HepG2 (cell line): ENCODE data around the gene SLC22A12. TPM values are rescaled to one million over a fixed set of nuclear protein-coding genes. Genes with fewer than 3 reads are reported as not detected.
A peak's percentile ranks its signal among the peaks of the same experiment; 100 is the strongest.

Source experiments
- CEBPG ChIP-seq: IDR thresholded peaks from 2 replicates; pipeline ENCODE4 v1.6.1; 2016
- CHD4 ChIP-seq: fragments of 200-600 bp; sonication (generic); IDR thresholded peaks from 2 replicates; pipeline ENCODE4 v1.7.0; 2017; ENCODE audit warnings: mild to moderate bottlenecking, low read length, borderline replicate concordance
- FOSL2 ChIP-seq: sonication (generic); formaldehyde crosslinking; IDR thresholded peaks from 2 replicates; pipeline ENCODE4 v1.4.0; 2020; ENCODE audit warnings: missing genetic modification reagents
- FOXP1 ChIP-seq, 2 experiments: fragments of 450-650 bp in 1 of 2; IDR thresholded peaks; 2 replicates each; pipeline ENCODE4 v1.6.1; 2017 to 2018; ENCODE audit warnings: antibody characterized with exemption in 1 of 2
- KLF16 ChIP-seq, 2 experiments: sonication (generic) in 1 of 2; formaldehyde crosslinking in 1 of 2; IDR thresholded peaks; 2 replicates each; pipeline versions ENCODE4 v1.6.1 to v1.8.0; 2016 to 2023; ENCODE audit warnings: missing genetic modification reagents in 2 of 2, missing compliant biosample characterization in 1 of 2
- MIER2 ChIP-seq: IDR thresholded peaks from 2 replicates; pipeline ENCODE4 v1.6.1; 2016; ENCODE audit warnings: missing biosample characterization, missing genetic modification reagents
- NFIC ChIP-seq: IDR thresholded peaks from 2 replicates; pipeline ENCODE4 v1.6.1; 2012; ENCODE audit warnings: mild to moderate bottlenecking, low read length, inconsistent platforms
- RAD21 ChIP-seq: fragments of 450-650 bp; formaldehyde crosslinking; IDR thresholded peaks from 2 replicates; pipeline ENCODE4 v1.5.0; 2020; ENCODE audit warnings: mild to moderate bottlenecking
- RBFOX2 ChIP-seq: fragments of 200-400 bp; formaldehyde crosslinking; IDR thresholded peaks from 2 replicates; pipeline ENCODE4 v1.6.1; 2017; ENCODE audit warnings: low read depth, mild to moderate bottlenecking, low read length
- TCF12 ChIP-seq, 2 experiments: fragments of 450-650 bp in 1 of 2; sonication (generic) in 1 of 2; formaldehyde crosslinking in 1 of 2; IDR thresholded peaks; 2 replicates each; pipeline versions ENCODE4 v1.6.1 to v1.8.0; 2017 to 2022; ENCODE audit warnings: antibody characterized with exemption in 1 of 2, mild to moderate bottlenecking in 1 of 2, missing genetic modification reagents in 1 of 2, moderate library complexity in 1 of 2
- YY1 ChIP-seq: IDR thresholded peaks from 2 replicates; pipeline ENCODE4 v1.6.1; 2011; ENCODE audit warnings: low read length, low read depth, moderate library complexity, mild to moderate bottlenecking; ENCODE audit not compliant: insufficient read depth, insufficient replicate concordance
- ZNF337 ChIP-seq: sonication (generic); formaldehyde crosslinking; IDR thresholded peaks from 2 replicates; pipeline ENCODE4 v1.5.1; 2020; ENCODE audit warnings: missing genetic modification reagents, low read depth, mild to moderate bottlenecking, borderline replicate concordance
- ZNF589 ChIP-seq: sonication (generic); formaldehyde crosslinking; conservative IDR thresholded peaks from 2 replicates; pipeline ENCODE4 v1.8.0; 2022; ENCODE audit warnings: mild to moderate bottlenecking, moderate library complexity, missing genetic modification reagents
- polyA plus RNA-seq, 8 experiments: library from polyadenylated mRNA; depleted of rRNA in 3 of 8; stranded (reverse) in 7 of 8; unstranded in 1 of 8; fragments of >200 nt; fragmentation: Illumina TruSeq in 4 of 8; extraction: Trizol in 4 of 8; gene quantifications; 2 replicates each; pipeline versions ENCODE4 v1.2.1 to v1.2.3, GENCODE V29; 2011 to 2016; ENCODE audit warnings: low read depth in 4 of 8, missing spikeins in 1 of 8, mixed read lengths in 1 of 8; ENCODE audit not compliant: insufficient read depth in 1 of 8
- total RNA-seq, 5 experiments: library from RNA; depleted of rRNA; stranded (reverse); fragments of >200 nt; fragmentation: Illumina TruSeq; extraction: Trizol; gene quantifications; 2 replicates each; pipeline ENCODE4 v1.2.3, GENCODE V29; 2016; ENCODE audit warnings: low read depth in 1 of 5
- TF ChIP-seq, protein P1 (sequence below): sonication (generic); formaldehyde crosslinking; IDR thresholded peaks from 2 replicates; pipeline ENCODE4 v1.4.0; 2020; ENCODE audit warnings: missing genetic modification reagents, borderline replicate concordance
- TF ChIP-seq, protein P2 (sequence below): sonication (generic); formaldehyde crosslinking; IDR thresholded peaks from 2 replicates; pipeline ENCODE4; 2020; ENCODE audit warnings: missing genetic modification reagents, mild to moderate bottlenecking, borderline replicate concordance
- TF ChIP-seq, protein P3 (sequence below), 2 experiments: sonication (generic) in 1 of 2; formaldehyde crosslinking in 1 of 2; IDR thresholded peaks; 2 replicates each; pipeline versions ENCODE4 v1.4.0 to v1.6.1; 2018 to 2020; ENCODE audit warnings: missing genetic modification reagents in 2 of 2, borderline replicate concordance in 1 of 2, low read depth in 1 of 2, mild to moderate bottlenecking in 1 of 2, missing biosample characterization in 1 of 2
- TF ChIP-seq, protein P4 (sequence below): sonication (generic); formaldehyde crosslinking; IDR thresholded peaks from 2 replicates; pipeline ENCODE4 v1.4.0; 2020; ENCODE audit warnings: missing genetic modification reagents
- TF ChIP-seq, protein P5 (sequence below): IDR thresholded peaks from 2 replicates; pipeline ENCODE4 v1.6.1; 2016; ENCODE audit warnings: control low read depth

SLC22A12 gene
- total and polyA plus RNA-seq, 2 of the 13 experiments (the other 11 are each of a cell fraction or from before 2014, with no cell fraction given) = not detected

DNA sequence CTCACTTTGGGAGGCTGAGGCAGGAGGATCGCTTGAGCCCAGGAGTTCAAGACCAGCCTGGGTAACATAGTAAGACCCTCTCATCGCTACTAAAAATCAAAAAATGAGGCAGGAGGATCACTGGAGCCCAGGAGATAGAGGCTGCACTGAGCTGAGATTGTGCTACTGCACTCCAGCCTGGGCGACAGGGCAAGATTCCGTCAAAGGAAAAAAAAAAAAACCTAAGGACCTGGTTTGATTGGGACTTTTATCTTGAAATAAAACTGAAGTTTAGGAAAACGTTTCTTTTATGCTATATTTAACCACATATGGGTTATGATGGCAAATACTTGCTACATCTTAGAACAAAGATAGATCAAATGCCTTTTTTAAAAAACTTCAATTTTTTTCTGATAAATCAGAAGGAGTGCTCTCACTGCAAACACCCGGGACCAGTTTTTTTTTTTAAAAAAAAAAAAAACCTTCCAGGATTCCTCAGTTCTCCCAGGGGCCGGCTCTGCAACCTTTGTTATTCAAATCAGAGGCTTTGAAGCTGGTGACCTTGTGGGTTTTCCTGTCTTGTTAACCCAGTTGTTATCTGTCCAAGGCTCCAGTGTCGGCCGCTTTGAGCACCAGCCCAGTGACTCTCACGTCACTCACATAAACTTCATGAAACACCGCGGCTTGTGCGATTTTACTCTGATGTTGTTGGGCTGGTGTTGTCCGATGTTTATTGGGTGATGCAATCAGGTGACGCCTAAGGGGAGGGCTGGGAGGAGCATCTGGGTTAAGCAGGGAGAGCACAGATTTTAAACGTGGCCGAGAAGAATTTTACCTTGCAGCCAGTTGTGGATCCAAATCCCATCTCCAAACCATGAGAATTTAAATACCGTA, 24.7 kb upstream of the SLC22A12 start (continued):
- 0 out of 2 replicates have a peak, but pooled peaks have one; percentile 23 for TF ChIP-seq MIER2 (CRISPR knock-in tag)
- TF ChIP-seq KLF16 (CRISPR knock-in tag; IDR thresholded peaks at IDR 0.05) = peak in 1 of 2 experiments; percentile 59; a peak in 1 of 4 replicates
- TF ChIP-seq, protein P1, sequence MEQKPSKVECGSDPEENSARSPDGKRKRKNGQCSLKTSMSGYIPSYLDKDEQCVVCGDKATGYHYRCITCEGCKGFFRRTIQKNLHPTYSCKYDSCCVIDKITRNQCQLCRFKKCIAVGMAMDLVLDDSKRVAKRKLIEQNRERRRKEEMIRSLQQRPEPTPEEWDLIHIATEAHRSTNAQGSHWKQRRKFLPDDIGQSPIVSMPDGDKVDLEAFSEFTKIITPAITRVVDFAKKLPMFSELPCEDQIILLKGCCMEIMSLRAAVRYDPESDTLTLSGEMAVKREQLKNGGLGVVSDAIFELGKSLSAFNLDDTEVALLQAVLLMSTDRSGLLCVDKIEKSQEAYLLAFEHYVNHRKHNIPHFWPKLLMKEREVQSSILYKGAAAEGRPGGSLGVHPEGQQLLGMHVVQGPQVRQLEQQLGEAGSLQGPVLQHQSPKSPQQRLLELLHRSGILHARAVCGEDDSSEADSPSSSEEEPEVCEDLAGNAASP = peak; percentile 20; the same call in 1 of the 2 replicates
- TF ChIP-seq ZNF589 (CRISPR knock-in tag) = no peak
- TF ChIP-seq CHD4 = no peak
- peak; percentile 85 for TF ChIP-seq FOSL2
- TF ChIP-seq, protein P2, sequence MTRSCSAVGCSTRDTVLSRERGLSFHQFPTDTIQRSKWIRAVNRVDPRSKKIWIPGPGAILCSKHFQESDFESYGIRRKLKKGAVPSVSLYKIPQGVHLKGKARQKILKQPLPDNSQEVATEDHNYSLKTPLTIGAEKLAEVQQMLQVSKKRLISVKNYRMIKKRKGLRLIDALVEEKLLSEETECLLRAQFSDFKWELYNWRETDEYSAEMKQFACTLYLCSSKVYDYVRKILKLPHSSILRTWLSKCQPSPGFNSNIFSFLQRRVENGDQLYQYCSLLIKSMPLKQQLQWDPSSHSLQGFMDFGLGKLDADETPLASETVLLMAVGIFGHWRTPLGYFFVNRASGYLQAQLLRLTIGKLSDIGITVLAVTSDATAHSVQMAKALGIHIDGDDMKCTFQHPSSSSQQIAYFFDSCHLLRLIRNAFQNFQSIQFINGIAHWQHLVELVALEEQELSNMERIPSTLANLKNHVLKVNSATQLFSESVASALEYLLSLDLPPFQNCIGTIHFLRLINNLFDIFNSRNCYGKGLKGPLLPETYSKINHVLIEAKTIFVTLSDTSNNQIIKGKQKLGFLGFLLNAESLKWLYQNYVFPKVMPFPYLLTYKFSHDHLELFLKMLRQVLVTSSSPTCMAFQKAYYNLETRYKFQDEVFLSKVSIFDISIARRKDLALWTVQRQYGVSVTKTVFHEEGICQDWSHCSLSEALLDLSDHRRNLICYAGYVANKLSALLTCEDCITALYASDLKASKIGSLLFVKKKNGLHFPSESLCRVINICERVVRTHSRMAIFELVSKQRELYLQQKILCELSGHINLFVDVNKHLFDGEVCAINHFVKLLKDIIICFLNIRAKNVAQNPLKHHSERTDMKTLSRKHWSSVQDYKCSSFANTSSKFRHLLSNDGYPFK (CRISPR knock-in tag) = no peak
- no peak for TF ChIP-seq RAD21
- TF ChIP-seq, protein P3, sequence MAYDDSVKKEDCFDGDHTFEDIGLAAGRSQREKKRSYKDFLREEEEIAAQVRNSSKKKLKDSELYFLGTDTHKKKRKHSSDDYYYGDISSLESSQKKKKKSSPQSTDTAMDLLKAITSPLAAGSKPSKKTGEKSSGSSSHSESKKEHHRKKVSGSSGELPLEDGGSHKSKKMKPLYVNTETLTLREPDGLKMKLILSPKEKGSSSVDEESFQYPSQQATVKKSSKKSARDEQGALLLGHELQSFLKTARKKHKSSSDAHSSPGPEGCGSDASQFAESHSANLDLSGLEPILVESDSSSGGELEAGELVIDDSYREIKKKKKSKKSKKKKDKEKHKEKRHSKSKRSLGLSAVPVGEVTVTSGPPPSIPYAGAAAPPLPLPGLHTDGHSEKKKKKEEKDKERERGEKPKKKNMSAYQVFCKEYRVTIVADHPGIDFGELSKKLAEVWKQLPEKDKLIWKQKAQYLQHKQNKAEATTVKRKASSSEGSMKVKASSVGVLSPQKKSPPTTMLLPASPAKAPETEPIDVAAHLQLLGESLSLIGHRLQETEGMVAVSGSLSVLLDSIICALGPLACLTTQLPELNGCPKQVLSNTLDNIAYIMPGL (CRISPR knock-in tag; IDR thresholded peaks at IDR 0.05; ENCODE audit: borderline replicate concordance in 1 of 2, low read depth in 1 of 2) = no peak
- TF ChIP-seq FOXP1 (IDR thresholded peaks at IDR 0.05) = peak; percentile 97
- TF ChIP-seq FOXP1 (CRISPR knock-in tag; IDR thresholded peaks at IDR 0.05) = peak; percentile 100
- TF ChIP-seq CEBPG (CRISPR knock-in tag) = peak; percentile 97
- no peak for TF ChIP-seq ZNF337 (CRISPR knock-in tag)
- 0 out of 2 replicates have a peak, but pooled peaks have one; percentile 25 for TF ChIP-seq NFIC
- TF ChIP-seq, protein P4, sequence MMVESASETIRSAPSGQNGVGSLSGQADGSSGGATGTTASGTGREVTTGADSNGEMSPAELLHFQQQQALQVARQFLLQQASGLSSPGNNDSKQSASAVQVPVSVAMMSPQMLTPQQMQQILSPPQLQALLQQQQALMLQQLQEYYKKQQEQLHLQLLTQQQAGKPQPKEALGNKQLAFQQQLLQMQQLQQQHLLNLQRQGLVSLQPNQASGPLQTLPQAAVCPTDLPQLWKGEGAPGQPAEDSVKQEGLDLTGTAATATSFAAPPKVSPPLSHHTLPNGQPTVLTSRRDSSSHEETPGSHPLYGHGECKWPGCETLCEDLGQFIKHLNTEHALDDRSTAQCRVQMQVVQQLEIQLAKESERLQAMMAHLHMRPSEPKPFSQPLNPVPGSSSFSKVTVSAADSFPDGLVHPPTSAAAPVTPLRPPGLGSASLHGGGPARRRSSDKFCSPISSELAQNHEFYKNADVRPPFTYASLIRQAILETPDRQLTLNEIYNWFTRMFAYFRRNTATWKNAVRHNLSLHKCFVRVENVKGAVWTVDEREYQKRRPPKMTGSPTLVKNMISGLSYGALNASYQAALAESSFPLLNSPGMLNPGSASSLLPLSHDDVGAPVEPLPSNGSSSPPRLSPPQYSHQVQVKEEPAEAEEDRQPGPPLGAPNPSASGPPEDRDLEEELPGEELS (CRISPR knock-in tag) = peak; percentile 99
- TF ChIP-seq TCF12 (IDR thresholded peaks at IDR 0.05) = no peak
- TF ChIP-seq TCF12 (CRISPR knock-in tag; IDR thresholded peaks at IDR 0.05) = no peak
- no peak for TF ChIP-seq RBFOX2
- no peak for TF ChIP-seq YY1
- TF ChIP-seq, protein P5, sequence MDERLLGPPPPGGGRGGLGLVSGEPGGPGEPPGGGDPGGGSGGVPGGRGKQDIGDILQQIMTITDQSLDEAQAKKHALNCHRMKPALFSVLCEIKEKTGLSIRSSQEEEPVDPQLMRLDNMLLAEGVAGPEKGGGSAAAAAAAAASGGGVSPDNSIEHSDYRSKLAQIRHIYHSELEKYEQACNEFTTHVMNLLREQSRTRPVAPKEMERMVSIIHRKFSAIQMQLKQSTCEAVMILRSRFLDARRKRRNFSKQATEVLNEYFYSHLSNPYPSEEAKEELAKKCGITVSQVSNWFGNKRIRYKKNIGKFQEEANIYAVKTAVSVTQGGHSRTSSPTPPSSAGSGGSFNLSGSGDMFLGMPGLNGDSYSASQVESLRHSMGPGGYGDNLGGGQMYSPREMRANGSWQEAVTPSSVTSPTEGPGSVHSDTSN = peak; percentile 63
